ENCODE results near the gene MRPL23.

DNA sequence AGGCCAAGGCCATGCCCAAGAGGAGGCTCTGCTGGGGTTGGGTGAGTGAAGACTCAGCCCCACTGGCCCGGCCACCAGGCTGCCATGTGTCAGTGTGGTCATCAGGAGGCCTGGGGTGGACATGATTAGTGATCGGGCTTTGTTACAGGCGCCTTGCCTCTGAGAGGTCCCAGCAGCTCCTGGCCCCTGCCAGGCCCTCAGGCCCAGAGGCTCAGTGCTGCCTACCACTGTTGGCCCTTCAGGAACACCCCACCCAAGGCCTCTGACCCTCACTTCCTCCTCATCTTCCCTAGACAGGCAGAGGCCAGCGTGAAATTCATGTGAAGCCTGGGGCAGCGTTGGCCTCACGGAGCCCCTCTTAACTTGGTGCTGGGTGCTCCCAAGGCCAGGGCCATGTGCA is 2.2 kb downstream of the MRPL23 start:
- TF ChIP-seq EGR1 (IDR thresholded peaks at IDR 0.05; ENCODE audit: low read depth): no peak
- TF ChIP-seq, protein P1, sequence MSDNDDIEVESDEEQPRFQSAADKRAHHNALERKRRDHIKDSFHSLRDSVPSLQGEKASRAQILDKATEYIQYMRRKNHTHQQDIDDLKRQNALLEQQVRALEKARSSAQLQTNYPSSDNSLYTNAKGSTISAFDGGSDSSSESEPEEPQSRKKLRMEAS (IDR thresholded peaks at IDR 0.05): no peak
- TF ChIP-seq, protein P2, sequence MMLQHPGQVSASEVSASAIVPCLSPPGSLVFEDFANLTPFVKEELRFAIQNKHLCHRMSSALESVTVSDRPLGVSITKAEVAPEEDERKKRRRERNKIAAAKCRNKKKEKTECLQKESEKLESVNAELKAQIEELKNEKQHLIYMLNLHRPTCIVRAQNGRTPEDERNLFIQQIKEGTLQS (IDR thresholded peaks at IDR 0.05): no peak
- TF ChIP-seq ZNF274 (IDR thresholded peaks at IDR 0.05; ENCODE audit: low read depth, low read length): no peak
- TF ChIP-seq, protein P3, sequence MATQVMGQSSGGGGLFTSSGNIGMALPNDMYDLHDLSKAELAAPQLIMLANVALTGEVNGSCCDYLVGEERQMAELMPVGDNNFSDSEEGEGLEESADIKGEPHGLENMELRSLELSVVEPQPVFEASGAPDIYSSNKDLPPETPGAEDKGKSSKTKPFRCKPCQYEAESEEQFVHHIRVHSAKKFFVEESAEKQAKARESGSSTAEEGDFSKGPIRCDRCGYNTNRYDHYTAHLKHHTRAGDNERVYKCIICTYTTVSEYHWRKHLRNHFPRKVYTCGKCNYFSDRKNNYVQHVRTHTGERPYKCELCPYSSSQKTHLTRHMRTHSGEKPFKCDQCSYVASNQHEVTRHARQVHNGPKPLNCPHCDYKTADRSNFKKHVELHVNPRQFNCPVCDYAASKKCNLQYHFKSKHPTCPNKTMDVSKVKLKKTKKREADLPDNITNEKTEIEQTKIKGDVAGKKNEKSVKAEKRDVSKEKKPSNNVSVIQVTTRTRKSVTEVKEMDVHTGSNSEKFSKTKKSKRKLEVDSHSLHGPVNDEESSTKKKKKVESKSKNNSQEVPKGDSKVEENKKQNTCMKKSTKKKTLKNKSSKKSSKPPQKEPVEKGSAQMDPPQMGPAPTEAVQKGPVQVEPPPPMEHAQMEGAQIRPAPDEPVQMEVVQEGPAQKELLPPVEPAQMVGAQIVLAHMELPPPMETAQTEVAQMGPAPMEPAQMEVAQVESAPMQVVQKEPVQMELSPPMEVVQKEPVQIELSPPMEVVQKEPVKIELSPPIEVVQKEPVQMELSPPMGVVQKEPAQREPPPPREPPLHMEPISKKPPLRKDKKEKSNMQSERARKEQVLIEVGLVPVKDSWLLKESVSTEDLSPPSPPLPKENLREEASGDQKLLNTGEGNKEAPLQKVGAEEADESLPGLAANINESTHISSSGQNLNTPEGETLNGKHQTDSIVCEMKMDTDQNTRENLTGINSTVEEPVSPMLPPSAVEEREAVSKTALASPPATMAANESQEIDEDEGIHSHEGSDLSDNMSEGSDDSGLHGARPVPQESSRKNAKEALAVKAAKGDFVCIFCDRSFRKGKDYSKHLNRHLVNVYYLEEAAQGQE (IDR thresholded peaks at IDR 0.05; ENCODE audit: low read depth): no peak
- TF ChIP-seq, protein P4, sequence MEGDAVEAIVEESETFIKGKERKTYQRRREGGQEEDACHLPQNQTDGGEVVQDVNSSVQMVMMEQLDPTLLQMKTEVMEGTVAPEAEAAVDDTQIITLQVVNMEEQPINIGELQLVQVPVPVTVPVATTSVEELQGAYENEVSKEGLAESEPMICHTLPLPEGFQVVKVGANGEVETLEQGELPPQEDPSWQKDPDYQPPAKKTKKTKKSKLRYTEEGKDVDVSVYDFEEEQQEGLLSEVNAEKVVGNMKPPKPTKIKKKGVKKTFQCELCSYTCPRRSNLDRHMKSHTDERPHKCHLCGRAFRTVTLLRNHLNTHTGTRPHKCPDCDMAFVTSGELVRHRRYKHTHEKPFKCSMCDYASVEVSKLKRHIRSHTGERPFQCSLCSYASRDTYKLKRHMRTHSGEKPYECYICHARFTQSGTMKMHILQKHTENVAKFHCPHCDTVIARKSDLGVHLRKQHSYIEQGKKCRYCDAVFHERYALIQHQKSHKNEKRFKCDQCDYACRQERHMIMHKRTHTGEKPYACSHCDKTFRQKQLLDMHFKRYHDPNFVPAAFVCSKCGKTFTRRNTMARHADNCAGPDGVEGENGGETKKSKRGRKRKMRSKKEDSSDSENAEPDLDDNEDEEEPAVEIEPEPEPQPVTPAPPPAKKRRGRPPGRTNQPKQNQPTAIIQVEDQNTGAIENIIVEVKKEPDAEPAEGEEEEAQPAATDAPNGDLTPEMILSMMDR (IDR thresholded peaks at IDR 0.05 in 2 of 3, conservative IDR thresholded peaks at IDR 0.05 in 1 of 3; ENCODE audit: borderline replicate concordance in 1 of 3, insufficient read depth in 1 of 3, low read depth in 2 of 3, low read length in 2 of 3): no peak
- no peak for TF ChIP-seq RAD21 (IDR thresholded peaks at IDR 0.05; ENCODE audit: low read depth)
- TF ChIP-seq POLR2A (IDR thresholded peaks at IDR 0.05; ENCODE audit: borderline replicate concordance, extremely low read depth, insufficient read depth, insufficient read length): no peak
- no peak for TF ChIP-seq EZH2 (IDR thresholded peaks at IDR 0.05)
- TF ChIP-seq JUND (IDR thresholded peaks at IDR 0.05): no peak
- TF ChIP-seq TCF7L2 (IDR thresholded peaks at IDR 0.05; ENCODE audit: borderline replicate concordance, extremely low read depth, insufficient read depth, insufficient read length): no peak
- TF ChIP-seq, protein P5, sequence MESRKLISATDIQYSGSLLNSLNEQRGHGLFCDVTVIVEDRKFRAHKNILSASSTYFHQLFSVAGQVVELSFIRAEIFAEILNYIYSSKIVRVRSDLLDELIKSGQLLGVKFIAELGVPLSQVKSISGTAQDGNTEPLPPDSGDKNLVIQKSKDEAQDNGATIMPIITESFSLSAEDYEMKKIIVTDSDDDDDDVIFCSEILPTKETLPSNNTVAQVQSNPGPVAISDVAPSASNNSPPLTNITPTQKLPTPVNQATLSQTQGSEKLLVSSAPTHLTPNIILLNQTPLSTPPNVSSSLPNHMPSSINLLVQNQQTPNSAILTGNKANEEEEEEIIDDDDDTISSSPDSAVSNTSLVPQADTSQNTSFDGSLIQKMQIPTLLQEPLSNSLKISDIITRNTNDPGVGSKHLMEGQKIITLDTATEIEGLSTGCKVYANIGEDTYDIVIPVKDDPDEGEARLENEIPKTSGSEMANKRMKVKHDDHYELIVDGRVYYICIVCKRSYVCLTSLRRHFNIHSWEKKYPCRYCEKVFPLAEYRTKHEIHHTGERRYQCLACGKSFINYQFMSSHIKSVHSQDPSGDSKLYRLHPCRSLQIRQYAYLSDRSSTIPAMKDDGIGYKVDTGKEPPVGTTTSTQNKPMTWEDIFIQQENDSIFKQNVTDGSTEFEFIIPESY (IDR thresholded peaks at IDR 0.05; ENCODE audit: extremely low read depth, insufficient replicate concordance, low read length): no peak

All from HCT116 (cell line).